H1 (cell line): Measurements from ENCODE around the gene EIF3B. TPM values are rescaled to one million over a fixed set of nuclear protein-coding genes. Genes with fewer than 3 reads are reported as not detected.

Experiments
- CTCF ChIA-PET: fragments of 300-600 bp; sonication (Branson Sonifier 250); formaldehyde crosslinking; loops from one replicate; lab custom pipeline; 2021; ENCODE audit not compliant: partially characterized antibody; lab: Charles Lee
- POLR2A ChIA-PET: fragments of 300-600 bp; sonication (Branson Sonifier 250); formaldehyde crosslinking; loops from one replicate; lab custom pipeline; 2021; ENCODE audit warnings: inconsistent platforms; ENCODE audit not compliant: partially characterized antibody; lab: Charles Lee
- DNase-seq, 2 experiments: peaks; one replicate each; pipeline versions ENCODE4 v3.0.0 to v3.0.0-alpha.2; 2010 to 2022; ENCODE audit warnings: low spot score in 2 of 2, low read depth in 1 of 2, mixed read lengths in 1 of 2
- FAIRE-seq: peaks from 2 replicates; lab custom pipeline; 2011; peaks lifted over from hg19 to GRCh38; lab: Jason Lieb, UNC
- H2AFZ ChIP-seq: 2 replicates; pipeline ENCODE4 v1.8.1; 2012; ENCODE audit warnings: low read length, inconsistent platforms
- H2AK5ac ChIP-seq: 2 replicates; pipeline ENCODE4 v1.6.1; 2013; ENCODE audit warnings: low read depth, low read length
- H2BK120ac ChIP-seq: replicated peaks from 2 replicates; pipeline ENCODE3; 2013; ENCODE audit warnings: low read depth, low read length, inconsistent platforms
- H2BK12ac ChIP-seq: 2 replicates; pipeline ENCODE4 v1.6.1; 2013; ENCODE audit warnings: low read depth, low read length
- H2BK15ac ChIP-seq: 2 replicates; pipeline ENCODE4 v1.6.1; 2013; ENCODE audit warnings: low read length
- H2BK20ac ChIP-seq: 2 replicates; pipeline ENCODE4 v1.6.1; 2013; ENCODE audit warnings: low read length
- H2BK5ac ChIP-seq: 2 replicates; pipeline ENCODE4 v1.6.1; 2013; ENCODE audit warnings: low read depth, low read length
- H3K14ac ChIP-seq: 2 replicates; pipeline ENCODE4 v1.6.1; 2013; ENCODE audit warnings: inconsistent platforms; ENCODE audit not compliant: insufficient read length
- H3K18ac ChIP-seq: 2 replicates; pipeline ENCODE4 v1.6.1; 2013; ENCODE audit warnings: low read length; ENCODE audit errors: extremely low read depth
- H3K23ac ChIP-seq: 2 replicates; pipeline ENCODE4 v1.6.1; 2013; ENCODE audit warnings: inconsistent platforms; ENCODE audit not compliant: insufficient read length
- H3K23me2 ChIP-seq: 2 replicates; pipeline ENCODE4 v1.6.1; 2013; ENCODE audit warnings: low read depth, low read length
- H3K27ac ChIP-seq: 2 replicates; pipeline ENCODE4 v1.6.1; 2011; ENCODE audit warnings: low read depth, low read length, inconsistent platforms
- H3K27me3 ChIP-seq, 4 experiments: replicated peaks in 1 of 4; 1 replicate in 1 of 4; 2 replicates in 3 of 4; pipeline versions ENCODE4 v1.6.1 to v1.8.1; 2011 to 2013; ENCODE audit warnings: low read length in 3 of 4, mild to moderate bottlenecking in 3 of 4, inconsistent platforms in 2 of 4, mixed read lengths in 2 of 4, moderate library complexity in 1 of 4; ENCODE audit not compliant: control insufficient read depth in 3 of 4, insufficient read depth in 3 of 4; ENCODE audit errors: extremely low read depth in 1 of 4
- H3K36me3 ChIP-seq, 4 experiments: 2 replicates each; pipeline versions ENCODE4 v1.6.1 to v1.8.1; 2011 to 2013; ENCODE audit warnings: mild to moderate bottlenecking in 4 of 4, low read length in 3 of 4, moderate library complexity in 2 of 4, control low read depth in 1 of 4, inconsistent platforms in 1 of 4; ENCODE audit not compliant: insufficient read depth in 4 of 4, control insufficient read depth in 2 of 4
- H3K4ac ChIP-seq: replicated peaks from 2 replicates; pipeline ENCODE3; 2013; ENCODE audit warnings: low read length, low read depth, mixed read lengths, inconsistent platforms; ENCODE audit not compliant: insufficient read length
- H3K4me1 ChIP-seq, 4 experiments: replicated peaks in 1 of 4; 1 replicate in 1 of 4; 2 replicates in 3 of 4; pipeline versions ENCODE4 v1.6.1 to v1.8.1; 2011 to 2013; ENCODE audit warnings: low read length in 3 of 4, inconsistent platforms in 2 of 4, mixed read lengths in 1 of 4; ENCODE audit not compliant: insufficient read depth in 4 of 4, control insufficient read depth in 3 of 4
- H3K4me2 ChIP-seq, 2 experiments: 2 replicates each; pipeline versions ENCODE4 v1.6.1 to v1.8.1; 2011 to 2013; ENCODE audit warnings: low read depth in 2 of 2, low read length in 2 of 2, control low read depth in 1 of 2, inconsistent platforms in 1 of 2, mild to moderate bottlenecking in 1 of 2; ENCODE audit not compliant: insufficient read depth in 1 of 2
- H3K4me3 ChIP-seq, 4 experiments: fragments of 200-600, 300-600 bp in 1 of 4; sonication (generic), shearing (Covaris generic), sonication (Bioruptor Twin) in 1 of 4; 2 replicates each; pipeline versions ENCODE4 v1.5.1 to v1.8.1; 2011 to 2016; ENCODE audit warnings: low read length in 4 of 4, low read depth in 3 of 4, control low read depth in 2 of 4, inconsistent platforms in 2 of 4, mild to moderate bottlenecking in 2 of 4, mixed read lengths in 1 of 4, moderate library complexity in 1 of 4; ENCODE audit not compliant: insufficient read depth in 2 of 4; ENCODE audit errors: extremely low read depth in 1 of 4
- H3K56ac ChIP-seq: replicated peaks from 2 replicates; pipeline ENCODE3; 2013; ENCODE audit warnings: low read depth, mild to moderate bottlenecking, mixed read lengths, low read length, inconsistent platforms; ENCODE audit not compliant: insufficient read length
- H3K79me1 ChIP-seq: 2 replicates; pipeline ENCODE4 v1.6.1; 2013; ENCODE audit warnings: low read depth, low read length, control low read depth
- H3K79me2 ChIP-seq, 2 experiments: 2 replicates each; pipeline versions ENCODE4 v1.6.1 to v1.8.1; 2012 to 2013; ENCODE audit warnings: low read length in 2 of 2, mild to moderate bottlenecking in 2 of 2, inconsistent platforms in 1 of 2; ENCODE audit not compliant: insufficient read depth in 2 of 2, control insufficient read depth in 1 of 2
- H3K9ac ChIP-seq, 4 experiments: replicated peaks in 1 of 4; 1 replicate in 1 of 4; 2 replicates in 3 of 4; pipeline versions ENCODE4 v1.6.1 to v1.8.1; 2011 to 2013; ENCODE audit warnings: low read depth in 3 of 4, low read length in 3 of 4, control low read depth in 2 of 4, mild to moderate bottlenecking in 2 of 4, moderate library complexity in 2 of 4, inconsistent platforms in 1 of 4; ENCODE audit errors: extremely low read depth in 1 of 4
- H3K9me3 ChIP-seq, 2 experiments: 2 replicates each; pipeline versions ENCODE4 v1.6.1 to v1.8.1; 2012 to 2013; ENCODE audit warnings: mild to moderate bottlenecking in 2 of 2, moderate library complexity in 2 of 2, control low read depth in 1 of 2, inconsistent platforms in 1 of 2, low read depth in 1 of 2, low read length in 1 of 2, mixed read lengths in 1 of 2; ENCODE audit not compliant: insufficient read depth in 2 of 2
- H4K20me1 ChIP-seq, 2 experiments: replicated peaks in 1 of 2; 2 replicates each; pipeline versions ENCODE3 to v1.8.1; 2011 to 2013; ENCODE audit warnings: inconsistent platforms in 2 of 2, low read length in 2 of 2, mild to moderate bottlenecking in 1 of 2; ENCODE audit not compliant: insufficient read depth in 2 of 2, control insufficient read depth in 1 of 2
- H4K5ac ChIP-seq: 2 replicates; pipeline ENCODE4 v1.6.1; 2013; ENCODE audit warnings: low read length, low read depth, mixed read lengths, inconsistent platforms; ENCODE audit not compliant: insufficient read length
- H4K8ac ChIP-seq: 2 replicates; pipeline ENCODE4 v1.8.0; 2013; ENCODE audit warnings: mild to moderate bottlenecking, moderate library complexity, low read length, inconsistent platforms; ENCODE audit not compliant: insufficient read depth; ENCODE audit errors: extremely low read depth
- H4K91ac ChIP-seq: replicated peaks from 2 replicates; pipeline ENCODE3; 2013; ENCODE audit warnings: low read length, mixed read lengths, inconsistent platforms; ENCODE audit not compliant: insufficient read length
- BCL11A ChIP-seq, 2 experiments: IDR thresholded peaks; one replicate each; pipeline ENCODE4 v1.6.1; 2011; ENCODE audit warnings: low read depth in 2 of 2, low read length in 2 of 2, mild to moderate bottlenecking in 2 of 2
- E2F6 ChIP-seq: IDR thresholded peaks from 2 replicates; pipeline ENCODE4 v1.6.1; 2012; ENCODE audit warnings: inconsistent platforms
- WGBS, 2 experiments: shearing (Covaris generic) in 1 of 2; methylation state at CpG; one replicate each; pipeline versions ENCODE4 v1.1.6 to v1.1.7; 2013 to 2015; ENCODE audit warnings: low lambda C conversion rate in 2 of 2, mixed read lengths in 2 of 2, inconsistent platforms in 1 of 2, low coverage in 1 of 2, missing lambda C conversion rate in 1 of 2; ENCODE audit not compliant: insufficient replicate concordance in 2 of 2, insufficient coverage in 1 of 2, insufficient read length in 1 of 2; ENCODE audit errors: extremely low coverage in 1 of 2, missing lambda C conversion rate in 1 of 2; 5-methylcytosine and 5-hydroxymethylcytosine counted together
- polyA plus RNA-seq, 7 experiments: library from polyadenylated mRNA; depleted of rRNA in 3 of 7; stranded (reverse) in 5 of 7; unstranded in 2 of 7; fragments of >200 nt in 5 of 7; fragments of 200-250 nt in 2 of 7; gene quantifications; 1 replicate in 5 of 7; 2 replicates in 1 of 7; 4 replicates in 1 of 7; pipeline versions ENCODE4 v1.2.1 to v1.2.3, GENCODE V29; 2011 to 2013; ENCODE audit warnings: missing spikeins in 2 of 7, mixed read lengths in 2 of 7
- total RNA-seq: library from RNA; stranded (reverse); fragmentation: NEBNext Ultra II Directional; extraction: Animal tissue kit (Norgen Biotek cat#: 25700); gene quantifications from 2 replicates; pipeline ENCODE4 v1.2.1, GENCODE V29; 2021

EIF3B gene
- total and polyA plus RNA-seq, 2 of the 8 experiments (the other 6 are each of a cell fraction or from before 2014, with no cell fraction given) = 167 to 316 TPM

DNA sequence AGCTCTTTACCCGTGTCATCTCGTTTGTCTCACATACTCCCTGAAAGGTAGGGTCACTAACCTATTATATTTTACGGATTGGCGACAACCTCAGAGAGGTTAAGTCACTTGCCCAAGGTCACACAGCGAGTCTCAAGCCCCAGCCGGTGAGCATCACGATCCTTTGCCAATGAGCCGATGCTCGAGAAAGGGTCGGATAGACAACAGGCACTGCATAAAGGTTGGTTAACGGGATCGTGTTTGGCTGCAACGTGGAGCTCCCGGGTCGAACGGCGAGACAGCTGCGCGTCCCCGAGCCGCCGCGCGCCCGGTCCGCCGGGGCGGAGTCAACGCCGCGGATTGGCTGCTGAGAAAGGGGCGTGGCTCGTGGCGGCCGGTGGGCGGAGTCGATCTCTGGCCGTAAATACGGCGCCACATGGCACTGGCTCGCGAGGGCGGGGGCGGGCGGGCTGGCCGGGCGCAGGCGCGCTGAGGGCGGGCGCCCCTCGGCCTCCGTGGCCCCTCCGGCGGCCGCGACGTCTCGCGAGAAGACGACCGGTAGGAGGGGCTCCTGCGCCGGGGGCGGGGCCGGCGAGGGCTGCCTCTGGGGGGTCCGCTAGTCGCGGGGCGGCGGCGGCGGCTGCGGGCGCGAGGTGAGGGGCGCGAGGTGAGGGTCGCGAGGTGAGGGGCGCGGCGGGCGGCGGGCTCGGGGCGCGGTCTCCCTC is 48.5 kb downstream of the EIF3B start, which contains the start of gene CHST12:
Gene CHST12, plus strand, starts transcription at position 598 of the 704 bp plus-strand sequence. CDS start 29,029 bp downstream, outside the sequence.
- 4% methylated on average over 37 of the region's 89 CpGs; no CpG with 5 or more reads in 1 of the 2 experiments for WGBS, 2 experiments
- peak within 1 kb of the TSS; percentile 72 to 95 (median 82) for H3K4me3 ChIP-seq
- no peak for FAIRE-seq
- no peak for TF ChIP-seq E2F6
- no peak for TF ChIP-seq BCL11A (IDR thresholded peaks at IDR 0.05; ENCODE audit: low read depth in 2 of 2, low read length in 2 of 2)

More for the DNA sequence above, 48.5 kb downstream of the EIF3B start, which contains the start of gene CHST12:
- no peak within 1 kb of the TSS for H3K27ac ChIP-seq
- no peak within 1 kb of the TSS for H2BK5ac ChIP-seq
- peak within 1 kb of the TSS; percentile 85 for H4K8ac ChIP-seq
- no peak within 1 kb of the TSS for H4K5ac ChIP-seq
- no peaks in the 10 kb centered on the region for H3K9me3 ChIP-seq
- peaks cover 0 to 20% of the 10 kb centered on the region in 2 experiments; a peak in 1 of 4 replicates for H3K79me2 ChIP-seq
- no peak within 1 kb of the TSS for H3K23ac ChIP-seq
- no peaks in the 10 kb centered on the region for H3K27me3 ChIP-seq
- H2AFZ ChIP-seq = peak within 1 kb of the TSS; percentile 79; the same call in 1 of the 2 replicates
- POLR2A ChIA-PET = interaction anchor here (0.7 to 1.6 kb wide), 6 partner anchors 9 to 295 kb away, joined by 3 to 6 read pairs (median 3); no protein-coding TSS in a partner anchor
- H2BK15ac ChIP-seq = no peak within 1 kb of the TSS; the same call in 1 of the 2 replicates
- peak within 1 kb of the TSS; percentile 81 to 86 for H3K4me2 ChIP-seq
- peak; percentile 83 to 97 for DNase-seq
- CTCF ChIA-PET = interaction anchor here (1.4 to 3.1 kb wide), 4 partner anchors 9 to 46 kb away, joined by 3 to 12 read pairs (median 7); no protein-coding TSS in a partner anchor
- H2AK5ac ChIP-seq = peak within 1 kb of the TSS; percentile 84; the same call in 1 of the 2 replicates
- no peak within 1 kb of the TSS; the same call in 1 of the 2 replicates for H3K18ac ChIP-seq
- H3K23me2 ChIP-seq = peaks cover 6% of the 10 kb centered on the region; the same call in 1 of the 2 replicates
- peaks cover 2 to 8% (median 4%) of the 10 kb centered on the region in 4 experiments for H3K4me1 ChIP-seq
- peaks cover 4 to 5% of the 10 kb centered on the region in 2 experiments for H4K20me1 ChIP-seq
- peak within 1 kb of the TSS; percentile 31 for H4K91ac ChIP-seq
- peak within 1 kb of the TSS; percentile 42 to 86 (median 50); a peak in 6 of 7 replicates for H3K9ac ChIP-seq
- H3K14ac ChIP-seq = no peak within 1 kb of the TSS
- peaks cover 5% of the 10 kb centered on the region for H3K79me1 ChIP-seq
- H2BK120ac ChIP-seq = no peak within 1 kb of the TSS
- peak within 1 kb of the TSS; percentile 23; the same call in 1 of the 2 replicates for H2BK20ac ChIP-seq
- H3K56ac ChIP-seq = no peak within 1 kb of the TSS
- H2BK12ac ChIP-seq = no peak within 1 kb of the TSS
- no peaks in the 10 kb centered on the region for H3K36me3 ChIP-seq
- H3K4ac ChIP-seq = peak within 1 kb of the TSS; percentile 36
